ENCODE results near the gene SMIM20.
A peak's percentile ranks its signal among the peaks of the same experiment; 100 is the strongest.
"Not testable (repeated sequence)": the region's sequence is repeated elsewhere in the genome, so short reads cannot be mapped to it uniquely, and the experiment has no call there.

The SMIM20 gene

GRCh38 chr4:25913851-25914669, at the start of gene SMIM20:
Gene SMIM20, plus strand, starts transcription at chr4:25914220. Its CDS starts 94 bp downstream, at chr4:25914314.
- Mint-ChIP-seq H3K27me3 (ENCODE audit: low read depth) (peaks cover 14% of the 10 kb centered on the region), H3K4me3 (peak within 1 kb of the TSS; percentile 97), H3K27ac (peak within 1 kb of the TSS; percentile 98), H3K4me1 (ENCODE audit: low read depth) (peaks cover 15% of the 10 kb centered on the region), H3K9me3 (no peaks in the 10 kb centered on the region), H3K36me3 (ENCODE audit: low read depth) (peaks cover 2% of the 10 kb centered on the region)

DNA sequence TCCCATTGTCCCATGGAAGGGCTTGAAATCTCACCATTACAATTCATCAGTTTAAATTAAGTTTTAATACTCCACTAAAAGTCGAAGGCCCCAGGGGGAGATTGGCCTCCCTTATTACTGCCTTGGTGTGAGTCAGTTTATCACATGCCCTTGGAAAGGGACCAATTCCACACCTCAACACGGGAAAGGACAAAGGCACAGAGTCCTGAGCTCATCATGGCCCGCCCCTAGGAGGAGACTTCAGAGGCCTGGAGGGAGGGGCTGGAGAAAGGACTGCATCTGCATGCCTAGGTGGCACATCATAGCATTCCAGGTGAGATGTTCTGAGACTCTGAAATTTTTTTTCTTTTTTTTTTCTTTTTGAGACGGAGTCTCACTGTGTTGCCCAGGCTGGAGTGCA, 48.4 kb upstream of the SMIM20 start:
- peaks cover 6% of the 10 kb centered on the region for H3K36me3 Mint-ChIP-seq (ENCODE audit: low read depth)
- no peaks in the 10 kb centered on the region for H3K9me3 Mint-ChIP-seq
- peaks cover 4% of the 10 kb centered on the region for H3K27me3 Mint-ChIP-seq (ENCODE audit: low read depth)
- peaks cover 16% of the 10 kb centered on the region for H3K4me1 Mint-ChIP-seq (ENCODE audit: low read depth)
- H3K27ac Mint-ChIP-seq, result peak overlapping the region; percentile 21
- no peak overlapping the region for H3K4me3 Mint-ChIP-seq

DNA sequence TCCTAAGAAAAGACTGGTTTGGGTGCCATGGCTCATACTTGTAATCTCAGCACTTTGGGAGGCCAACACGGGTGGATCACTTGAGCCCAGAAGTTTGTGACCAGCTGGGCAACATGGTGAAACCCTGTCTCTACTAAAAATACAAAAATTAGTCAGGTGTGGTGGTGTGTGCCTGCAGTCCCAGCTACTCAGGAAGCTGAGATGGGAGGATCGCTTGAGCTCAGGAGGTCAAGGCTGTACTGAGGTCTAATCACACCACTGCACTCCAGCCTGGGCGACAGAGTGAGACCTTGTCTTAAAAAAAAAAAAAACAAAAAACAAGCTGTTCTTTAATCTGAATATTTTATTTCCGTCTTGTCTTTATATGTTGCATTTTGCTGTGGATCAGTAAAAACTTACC, 47.6 kb upstream of the SMIM20 start:
- not testable (repeated sequence) for H3K4me3 Mint-ChIP-seq; H3K9me3 Mint-ChIP-seq; H3K27me3 Mint-ChIP-seq (ENCODE audit: low read depth); H3K36me3 Mint-ChIP-seq (ENCODE audit: low read depth); H3K27ac Mint-ChIP-seq
- peaks cover 11% of the 10 kb centered on the region for H3K4me1 Mint-ChIP-seq (ENCODE audit: low read depth)

DNA sequence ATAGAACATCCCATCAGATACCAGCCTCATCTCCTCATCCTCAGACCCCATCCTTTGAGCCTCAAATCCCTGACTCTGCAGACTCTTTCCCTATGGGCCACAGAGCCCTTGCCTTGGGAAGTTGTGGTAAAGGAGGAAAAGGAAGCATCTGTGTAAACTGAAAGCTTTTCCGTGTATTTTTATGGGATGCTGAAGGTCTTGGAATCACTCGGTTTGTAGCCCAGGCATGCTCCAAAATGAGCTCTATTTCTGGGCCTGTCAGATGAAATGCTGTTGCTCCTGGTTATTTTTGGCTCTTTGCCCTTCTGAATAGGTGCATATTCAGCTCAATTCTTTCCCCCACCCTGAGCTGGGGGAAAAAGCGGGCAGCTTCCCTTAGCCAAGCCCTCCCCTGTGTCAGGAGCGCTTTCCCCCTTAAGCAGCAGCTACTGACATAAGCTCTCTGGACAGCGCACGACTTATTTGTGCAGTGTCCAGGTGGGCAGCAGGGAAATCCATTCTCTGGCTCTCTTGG, 46.2 kb upstream of the SMIM20 start:
- Mint-ChIP-seq H3K27ac (no peak overlapping the region), H3K36me3 (ENCODE audit: low read depth) (no peaks in the 10 kb centered on the region), H3K9me3 (no peaks in the 10 kb centered on the region), H3K4me1 (ENCODE audit: low read depth) (peaks cover 8% of the 10 kb centered on the region), H3K4me3 (no peak overlapping the region), H3K27me3 (ENCODE audit: low read depth) (no peaks in the 10 kb centered on the region)

DNA sequence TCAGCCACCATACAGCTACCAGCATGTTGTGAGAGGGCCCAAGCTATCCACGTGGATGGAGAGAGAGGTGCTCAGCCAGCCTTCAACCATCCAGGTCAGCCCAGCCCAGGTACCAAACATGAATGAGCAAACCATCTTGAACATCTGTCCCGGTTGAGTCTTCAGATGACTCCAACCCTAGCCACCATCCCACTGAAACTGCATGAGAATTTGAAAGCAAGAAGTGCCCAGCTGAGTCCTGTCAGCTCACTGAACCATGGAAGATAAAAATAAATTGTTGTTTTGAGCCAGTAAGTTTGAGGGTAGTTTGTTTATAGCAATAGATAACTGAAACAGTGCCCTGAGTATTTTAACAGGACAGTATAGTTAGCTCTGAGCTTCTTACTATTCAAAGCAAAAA, 43.9 kb upstream of the SMIM20 start:
- peaks cover 10% of the 10 kb centered on the region for H3K4me1 Mint-ChIP-seq (ENCODE audit: low read depth)
- H3K27me3 Mint-ChIP-seq (ENCODE audit: low read depth), result no peaks in the 10 kb centered on the region
- no peaks in the 10 kb centered on the region for H3K36me3 Mint-ChIP-seq (ENCODE audit: low read depth)
- H3K4me3 Mint-ChIP-seq, result no peak overlapping the region
- no peaks in the 10 kb centered on the region for H3K9me3 Mint-ChIP-seq
- no peak overlapping the region for H3K27ac Mint-ChIP-seq

DNA sequence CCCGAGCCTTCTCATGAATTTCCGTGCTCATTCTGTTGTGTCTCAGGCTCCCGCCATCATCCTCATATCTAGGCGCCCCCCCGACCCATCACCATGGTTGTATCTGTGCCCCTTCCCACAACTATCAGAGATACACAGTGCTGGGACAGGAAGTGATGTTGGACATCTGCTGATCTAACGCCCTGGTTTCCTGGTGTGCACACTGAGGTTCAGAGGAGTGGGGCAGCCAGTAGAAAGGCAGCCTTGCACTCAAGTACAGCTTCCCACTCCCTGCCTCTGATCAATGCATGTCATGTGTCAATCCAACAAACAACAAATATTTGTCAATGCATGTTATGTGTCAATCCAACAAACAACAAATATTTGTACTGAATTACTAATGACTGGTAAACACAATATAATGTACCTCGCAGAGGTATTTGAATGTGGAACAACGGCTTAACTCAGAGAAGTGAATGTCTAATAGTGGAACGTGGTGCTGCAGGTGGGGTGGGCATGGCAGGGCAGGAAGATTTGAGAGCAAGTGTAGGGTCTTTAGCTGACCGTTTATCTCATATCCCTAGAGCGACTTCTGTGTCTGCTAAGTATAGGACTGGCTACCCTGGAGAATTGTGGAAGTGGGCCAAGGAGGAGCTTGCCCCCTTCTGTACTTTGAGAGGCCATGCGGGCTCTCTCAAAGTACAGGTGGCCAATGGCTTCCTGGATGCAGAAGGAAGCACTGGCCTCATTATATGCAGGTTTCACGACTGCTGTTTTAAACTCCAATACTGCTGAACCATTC, 41.0 kb upstream of the SMIM20 start:
- no peak overlapping the region for H3K27ac Mint-ChIP-seq
- no peaks in the 10 kb centered on the region for H3K9me3 Mint-ChIP-seq
- H3K36me3 Mint-ChIP-seq (ENCODE audit: low read depth), result no peaks in the 10 kb centered on the region
- peaks cover 3% of the 10 kb centered on the region for H3K4me1 Mint-ChIP-seq (ENCODE audit: low read depth)
- H3K27me3 Mint-ChIP-seq (ENCODE audit: low read depth), result no peaks in the 10 kb centered on the region
- H3K4me3 Mint-ChIP-seq, result no peak overlapping the region

DNA sequence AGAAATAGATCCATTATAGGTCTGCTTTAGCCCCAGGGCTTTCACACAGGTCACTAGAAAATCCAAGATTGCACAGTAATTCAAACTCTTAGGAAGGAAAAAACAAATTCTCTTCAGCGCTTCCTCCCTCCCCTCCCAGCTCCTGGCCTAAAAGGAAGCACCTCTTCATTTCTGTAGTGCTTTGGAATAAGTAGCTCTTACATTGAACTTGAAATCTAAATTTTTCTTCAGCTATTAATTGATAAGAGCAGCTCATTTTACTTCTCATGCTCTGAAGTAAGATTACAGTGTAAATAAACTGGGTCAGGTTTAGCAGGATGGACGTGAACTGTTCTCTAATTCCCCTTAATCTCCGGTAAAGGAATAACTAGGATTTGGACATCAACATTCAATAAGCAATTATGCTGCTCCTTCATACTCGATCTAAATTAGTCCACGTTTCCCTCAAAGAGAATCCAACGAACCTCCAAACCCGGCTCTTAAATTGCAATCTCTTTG, 40.3 kb upstream of the SMIM20 start:
- peaks cover 3% of the 10 kb centered on the region for H3K4me1 Mint-ChIP-seq (ENCODE audit: low read depth)
- no peak overlapping the region for H3K4me3 Mint-ChIP-seq
- H3K36me3 Mint-ChIP-seq (ENCODE audit: low read depth), result no peaks in the 10 kb centered on the region
- no peaks in the 10 kb centered on the region for H3K9me3 Mint-ChIP-seq
- H3K27me3 Mint-ChIP-seq (ENCODE audit: low read depth), result no peaks in the 10 kb centered on the region
- H3K27ac Mint-ChIP-seq, result no peak overlapping the region

- Mint-ChIP-seq H3K27ac (no peak overlapping the region), H3K4me1 (ENCODE audit: low read depth) (peaks cover 3% of the 10 kb centered on the region), H3K4me3 (no peak overlapping the region), H3K9me3 (no peaks in the 10 kb centered on the region), H3K27me3 (ENCODE audit: low read depth) (no peaks in the 10 kb centered on the region), H3K36me3 (ENCODE audit: low read depth) (no peaks in the 10 kb centered on the region)
Measured at GRCh38 chr4:25874655-25875054, 39.4 kb upstream of the SMIM20 start.

DNA sequence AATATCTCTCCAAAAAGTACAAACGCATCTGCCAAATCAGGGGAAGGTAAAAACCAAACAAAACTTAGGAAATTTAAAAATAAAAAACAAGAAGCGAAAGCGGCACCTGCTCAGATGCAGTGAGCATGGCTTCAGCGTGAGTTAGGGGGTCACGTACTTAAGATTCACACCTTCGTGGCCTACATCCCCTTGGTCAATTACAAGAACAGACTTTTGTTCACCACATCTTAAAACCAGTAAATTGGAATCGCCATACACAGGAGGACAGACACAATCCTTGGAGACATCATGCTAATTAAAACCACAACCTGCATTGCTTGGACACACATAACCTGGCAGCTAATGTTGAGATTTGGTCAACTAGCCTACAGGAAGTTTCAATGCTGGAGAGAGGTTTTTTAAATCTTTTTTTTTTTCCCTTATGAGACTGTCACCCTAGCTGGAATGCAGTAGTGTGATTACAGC, 38.7 kb upstream of the SMIM20 start:
- H3K27me3 Mint-ChIP-seq (ENCODE audit: low read depth), result no peaks in the 10 kb centered on the region
- no peaks in the 10 kb centered on the region for H3K36me3 Mint-ChIP-seq (ENCODE audit: low read depth)
- no peak overlapping the region for H3K4me3 Mint-ChIP-seq
- no peaks in the 10 kb centered on the region for H3K9me3 Mint-ChIP-seq
- peaks cover 3% of the 10 kb centered on the region for H3K4me1 Mint-ChIP-seq (ENCODE audit: low read depth)
- H3K27ac Mint-ChIP-seq, result no peak overlapping the region

DNA sequence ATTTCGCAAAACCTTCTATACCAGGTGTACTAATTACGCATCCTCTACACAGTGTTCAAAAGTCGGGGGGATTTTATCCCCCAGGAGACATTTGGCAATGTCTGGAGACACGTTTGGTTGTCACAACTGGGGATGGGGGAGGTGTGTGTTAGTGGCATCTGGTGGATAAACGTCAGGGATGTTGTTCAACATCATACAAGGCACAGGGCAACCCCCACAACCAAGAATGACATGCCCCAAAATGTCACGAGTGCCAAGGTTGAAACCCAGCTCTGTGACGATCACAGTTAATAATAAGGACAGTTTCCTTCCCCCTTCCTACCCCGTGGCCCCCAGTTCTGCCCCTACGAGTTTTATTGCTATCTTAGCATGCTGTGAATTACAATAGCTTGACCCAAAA, 35.3 kb upstream of the SMIM20 start:
- Mint-ChIP-seq H3K27ac (no peak overlapping the region), H3K4me1 (ENCODE audit: low read depth) (no peaks in the 10 kb centered on the region), H3K9me3 (no peaks in the 10 kb centered on the region), H3K4me3 (no peak overlapping the region), H3K27me3 (ENCODE audit: low read depth) (peaks cover 4% of the 10 kb centered on the region), H3K36me3 (ENCODE audit: low read depth) (no peaks in the 10 kb centered on the region)

- H3K27ac Mint-ChIP-seq, result no peak overlapping the region
- no peak overlapping the region for H3K4me3 Mint-ChIP-seq
Measured at GRCh38 chr4:25879091-25879584, 34.9 kb upstream of the SMIM20 start.

GRCh38 chr4:25879587-25879986, 34.4 kb upstream of the SMIM20 start:
- no peaks in the 10 kb centered on the region for H3K4me1 Mint-ChIP-seq (ENCODE audit: low read depth)
- no peak overlapping the region for H3K4me3 Mint-ChIP-seq
- no peaks in the 10 kb centered on the region for H3K36me3 Mint-ChIP-seq (ENCODE audit: low read depth)
- no peaks in the 10 kb centered on the region for H3K9me3 Mint-ChIP-seq
- H3K27me3 Mint-ChIP-seq (ENCODE audit: low read depth), result peaks cover 8% of the 10 kb centered on the region
- H3K27ac Mint-ChIP-seq, result no peak overlapping the region

More at GRCh38 chr4:25879091-25879584, 34.9 kb upstream of the SMIM20 start:
- no peaks in the 10 kb centered on the region for H3K36me3 Mint-ChIP-seq (ENCODE audit: low read depth)
- no peaks in the 10 kb centered on the region for H3K4me1 Mint-ChIP-seq (ENCODE audit: low read depth)
- no peaks in the 10 kb centered on the region for H3K9me3 Mint-ChIP-seq
- H3K27me3 Mint-ChIP-seq (ENCODE audit: low read depth), result peaks cover 6% of the 10 kb centered on the region

DNA sequence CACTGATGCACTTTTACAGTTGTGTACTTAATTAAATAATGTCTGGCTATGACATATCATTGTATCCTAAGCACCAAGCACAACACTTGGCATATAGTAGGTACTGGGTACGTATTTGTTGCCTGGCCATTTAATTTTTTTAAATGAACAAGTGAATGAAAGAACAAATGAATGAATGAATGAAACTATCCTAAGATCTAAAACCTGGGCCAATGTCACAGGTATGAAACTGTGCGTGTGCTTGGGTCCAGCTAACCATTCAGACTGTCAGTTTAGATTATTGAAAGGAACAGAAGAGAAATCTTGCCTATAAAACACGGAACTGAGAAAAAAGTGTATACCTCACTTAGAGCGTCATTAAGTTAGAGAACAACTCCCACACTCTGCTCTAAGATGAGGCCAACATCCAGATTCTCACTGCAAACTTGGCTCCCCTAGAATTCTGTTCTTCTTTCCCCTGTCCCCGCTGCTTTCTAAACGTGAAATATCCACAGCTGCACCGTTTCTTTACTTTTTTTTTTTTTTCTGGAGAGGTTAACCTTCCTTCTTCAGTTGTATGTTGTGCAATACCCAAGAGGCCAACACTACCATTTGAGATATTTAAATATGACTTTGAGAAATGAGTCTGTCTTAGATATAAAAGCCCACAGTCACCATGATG, 33.9 kb upstream of the SMIM20 start:
- H3K4me1 Mint-ChIP-seq (ENCODE audit: low read depth), result no peaks in the 10 kb centered on the region
- H3K27me3 Mint-ChIP-seq (ENCODE audit: low read depth), result peaks cover 8% of the 10 kb centered on the region
- H3K9me3 Mint-ChIP-seq, result no peaks in the 10 kb centered on the region
- H3K4me3 Mint-ChIP-seq, result no peak overlapping the region
- no peaks in the 10 kb centered on the region for H3K36me3 Mint-ChIP-seq (ENCODE audit: low read depth)
- H3K27ac Mint-ChIP-seq, result no peak overlapping the region

DNA sequence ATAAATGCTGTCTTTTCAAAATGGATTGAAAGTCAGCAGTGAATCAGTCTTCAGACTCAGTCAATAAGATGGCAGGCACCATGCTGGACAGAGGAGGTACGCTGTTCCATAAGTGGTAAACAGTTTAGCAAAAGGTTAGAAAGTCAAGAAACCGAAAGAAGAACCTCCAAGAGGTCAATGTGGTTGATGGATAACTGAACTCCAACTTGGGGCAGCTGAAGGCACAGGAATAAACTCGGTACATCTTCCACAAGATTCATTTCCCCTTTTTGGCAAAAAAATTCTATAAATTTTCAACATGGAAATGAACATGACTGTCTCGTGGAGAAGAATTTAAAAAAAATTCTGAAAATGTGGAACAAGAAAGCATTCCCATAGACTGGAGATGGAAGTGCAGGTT, 32.8 kb upstream of the SMIM20 start:
- Mint-ChIP-seq H3K27me3 (ENCODE audit: low read depth) (peaks cover 8% of the 10 kb centered on the region), H3K4me1 (ENCODE audit: low read depth) (no peaks in the 10 kb centered on the region), H3K27ac (no peak overlapping the region), H3K36me3 (ENCODE audit: low read depth) (no peaks in the 10 kb centered on the region), H3K4me3 (no peak overlapping the region), H3K9me3 (no peaks in the 10 kb centered on the region)

Measured in T-helper 1 cell treated with Interleukin-12 subunit alpha and Interleukin-12 subunit beta and Interleukin-4 antibody, amounts not matched to agents 30 μg/mL and 1 μg/mL, for 36 hours (primary cell).